Measurements from ENCODE around the gene EIF3A.
"Not testable (repeated sequence)": the region's sequence is repeated elsewhere in the genome, so short reads cannot be mapped to it uniquely, and the experiment has no call there.

Gene EIF3A

DNA sequence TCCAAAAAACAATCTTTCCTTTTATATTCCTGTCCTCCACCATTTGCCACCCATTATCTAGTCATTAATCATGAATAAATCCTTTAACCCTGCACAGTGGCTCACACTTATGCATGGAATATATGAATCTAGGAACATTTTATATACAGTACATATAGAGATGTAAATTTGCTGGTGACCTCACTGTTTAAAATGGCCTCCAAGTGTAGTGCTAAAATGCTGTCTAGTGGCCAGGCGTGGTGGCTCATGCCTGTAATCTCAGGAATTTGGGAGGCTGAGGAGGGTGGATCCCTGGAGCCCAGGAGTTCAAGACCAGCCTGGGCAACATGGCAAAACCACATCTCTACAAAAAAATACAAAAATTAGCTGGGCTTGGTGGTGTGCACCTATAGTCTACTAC, 41.5 kb downstream of the EIF3A start:
- Histone ChIP-seq H3K36me3 (peaks cover 99% of the 10 kb centered on the region), H3K9me3 (no peaks in the 10 kb centered on the region), H3K27me3 (no peaks in the 10 kb centered on the region), H3K27ac (no peak overlapping the region), H3K4me3 (ENCODE audit: low read depth in 1 of 2, low read length in 1 of 2) (no peak overlapping the region), H3K4me1 (ENCODE audit: control insufficient read depth in 1 of 2, insufficient read depth in 1 of 2, low read depth in 1 of 2, low read length in 1 of 2) (no peaks in the 10 kb centered on the region)
- TF ChIP-seq CTCF (IDR thresholded peaks at IDR 0.05), result no peak

DNA sequence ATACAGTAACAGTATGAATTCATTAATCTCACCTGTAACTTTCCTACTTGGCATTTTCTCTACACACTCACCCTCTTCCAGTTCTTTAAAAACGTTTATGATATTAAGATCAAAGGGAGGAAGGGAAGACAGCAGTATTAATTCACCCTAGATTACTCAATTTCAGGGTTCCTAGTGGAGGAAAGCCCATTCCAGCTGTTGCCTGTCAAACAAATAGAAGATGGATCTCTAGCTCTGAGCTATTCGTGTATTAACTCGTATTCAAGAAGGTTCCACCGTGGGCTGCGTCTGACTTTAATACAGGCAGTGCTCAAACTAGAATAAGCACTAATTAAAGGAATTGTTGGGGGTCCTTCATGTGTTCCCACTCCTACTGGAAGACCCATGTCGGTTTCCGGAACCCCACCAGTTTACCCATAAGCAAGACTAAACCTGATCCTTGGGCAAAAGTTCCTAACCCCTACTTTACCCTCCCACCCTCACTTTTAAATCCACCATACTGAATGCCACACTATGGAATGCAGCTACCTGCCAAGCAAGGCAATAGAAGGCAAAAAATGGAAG, 49.0 kb downstream of the EIF3A start:
- H3K36me3 ChIP-seq, result peaks cover 48% of the 10 kb centered on the region
- peaks cover 12 to 18% of the 10 kb centered on the region in 2 experiments for H3K4me1 ChIP-seq (ENCODE audit: control insufficient read depth in 1 of 2, insufficient read depth in 1 of 2, low read depth in 1 of 2, low read length in 1 of 2)
- H3K27me3 ChIP-seq, result peaks cover 49% of the 10 kb centered on the region
- no peaks in the 10 kb centered on the region for H3K9me3 ChIP-seq
- no peak for TF ChIP-seq CTCF (IDR thresholded peaks at IDR 0.05)
- H3K27ac ChIP-seq, result no peak overlapping the region
- H3K4me3 ChIP-seq (ENCODE audit: low read depth in 1 of 2, low read length in 1 of 2), result no peak overlapping the region

DNA sequence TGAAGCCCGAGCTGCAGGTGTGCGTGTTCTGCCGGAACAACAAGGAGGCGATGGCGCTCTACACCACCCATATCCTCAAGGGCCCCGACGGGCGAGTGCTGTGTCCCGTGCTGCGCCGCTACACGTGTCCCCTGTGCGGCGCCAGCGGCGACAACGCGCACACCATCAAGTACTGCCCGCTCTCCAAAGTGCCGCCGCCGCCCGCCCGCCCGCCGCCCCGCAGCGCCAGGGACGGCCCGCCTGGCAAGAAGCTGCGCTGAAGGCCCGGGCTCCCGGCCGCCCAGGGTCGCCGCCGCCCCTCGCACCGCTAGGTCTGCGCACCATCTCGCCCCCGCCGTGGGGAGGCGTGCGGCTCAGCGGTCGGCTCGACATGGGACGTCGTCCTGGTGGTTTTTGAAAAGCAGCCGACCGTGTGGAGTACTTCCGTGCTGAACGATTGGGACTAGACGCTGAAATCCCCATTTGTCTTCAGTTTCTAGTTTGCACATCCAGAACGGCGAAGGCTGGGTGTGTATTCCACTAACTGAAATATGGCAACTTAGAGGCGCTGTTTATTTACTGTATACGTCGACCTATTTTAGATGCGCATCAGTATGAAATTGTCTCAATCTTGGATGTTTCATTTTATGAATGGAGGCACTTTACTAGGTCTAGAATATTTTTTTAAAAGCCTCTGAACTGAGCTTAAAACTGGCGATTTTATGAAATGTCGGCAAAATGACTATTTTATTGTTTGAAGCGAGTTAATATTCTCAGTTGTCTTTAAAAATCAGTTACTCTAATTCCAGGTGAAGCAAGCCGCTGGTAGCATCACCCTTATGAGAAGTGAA, 50.0 kb downstream of the EIF3A start:
- Histone ChIP-seq H3K4me3 (ENCODE audit: low read depth in 1 of 2, low read length in 1 of 2) (no peak overlapping the region), H3K9me3 (no peaks in the 10 kb centered on the region), H3K4me1 (ENCODE audit: control insufficient read depth in 1 of 2, insufficient read depth in 1 of 2, low read depth in 1 of 2, low read length in 1 of 2) (peaks cover 12 to 18% of the 10 kb centered on the region in 2 experiments), H3K36me3 (peaks cover 38% of the 10 kb centered on the region), H3K27ac (no peak overlapping the region), H3K27me3 (peaks cover 49% of the 10 kb centered on the region)
- TF ChIP-seq CTCF (IDR thresholded peaks at IDR 0.05), result no peak

DNA sequence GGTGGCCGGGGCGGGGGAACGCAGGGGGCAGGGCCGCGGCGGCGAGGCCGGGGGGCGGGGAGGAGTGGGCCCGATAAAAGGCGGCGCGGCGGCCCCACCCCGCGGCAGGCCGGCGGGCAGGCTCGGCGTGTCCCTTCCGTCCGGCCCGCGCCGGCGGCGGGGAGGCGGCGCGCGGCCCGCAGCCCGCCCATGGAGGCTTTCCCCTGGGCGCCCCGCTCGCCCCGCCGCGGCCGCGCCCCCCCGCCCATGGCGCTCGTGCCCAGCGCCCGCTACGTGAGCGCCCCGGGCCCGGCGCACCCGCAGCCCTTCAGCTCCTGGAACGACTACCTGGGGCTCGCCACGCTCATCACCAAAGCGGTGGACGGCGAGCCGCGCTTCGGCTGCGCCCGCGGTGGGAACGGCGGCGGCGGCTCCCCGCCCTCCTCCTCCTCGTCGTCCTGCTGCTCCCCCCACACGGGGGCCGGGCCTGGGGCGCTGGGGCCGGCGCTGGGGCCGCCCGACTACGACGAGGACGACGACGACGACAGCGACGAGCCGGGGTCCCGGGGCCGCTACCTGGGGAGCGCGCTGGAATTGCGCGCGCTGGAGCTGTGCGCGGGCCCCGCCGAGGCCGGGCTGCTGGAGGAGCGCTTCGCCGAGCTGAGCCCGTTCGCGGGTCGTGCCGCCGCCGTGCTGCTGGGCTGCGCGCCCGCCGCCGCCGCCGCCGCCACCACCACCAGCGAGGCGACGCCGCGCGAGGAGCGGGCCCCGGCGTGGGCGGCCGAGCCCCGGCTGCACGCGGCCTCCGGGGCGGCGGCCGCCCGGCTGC, 50.8 kb downstream of the EIF3A start, which contains the start of gene NANOS1:
NANOS1 (plus strand) TSS at position 102 of the 808 bp plus-strand sequence; CDS start at position 190, 88 bp downstream.
- H3K27ac ChIP-seq, result no peak within 1 kb of the TSS
- peak within 1 kb of the TSS; percentile 51 to 54 for H3K4me3 ChIP-seq (ENCODE audit: low read depth in 1 of 2, low read length in 1 of 2)
- H3K4me1 ChIP-seq (ENCODE audit: control insufficient read depth in 1 of 2, insufficient read depth in 1 of 2, low read depth in 1 of 2, low read length in 1 of 2), result peaks cover 12 to 18% of the 10 kb centered on the region in 2 experiments
- H3K36me3 ChIP-seq, result peaks cover 31% of the 10 kb centered on the region
- H3K27me3 ChIP-seq, result peaks cover 49% of the 10 kb centered on the region
- TF ChIP-seq CTCF (IDR thresholded peaks at IDR 0.05), result no peak
- H3K9me3 ChIP-seq, result no peaks in the 10 kb centered on the region

- no peak for TF ChIP-seq CTCF (IDR thresholded peaks at IDR 0.05)
- Histone ChIP-seq H3K4me1 (ENCODE audit: control insufficient read depth in 1 of 2, insufficient read depth in 1 of 2, low read depth in 1 of 2, low read length in 1 of 2) (peaks cover 12 to 18% of the 10 kb centered on the region in 2 experiments), H3K9me3 (no peaks in the 10 kb centered on the region), H3K36me3 (peaks cover 24% of the 10 kb centered on the region), H3K27me3 (peaks cover 49% of the 10 kb centered on the region), H3K4me3 (ENCODE audit: low read depth in 1 of 2, low read length in 1 of 2) (peak overlapping the region; percentile 45 to 51), H3K27ac (no peak overlapping the region)
Observed at GRCh38 chr10:119028900-119029612, 51.6 kb downstream of the EIF3A start.

DNA sequence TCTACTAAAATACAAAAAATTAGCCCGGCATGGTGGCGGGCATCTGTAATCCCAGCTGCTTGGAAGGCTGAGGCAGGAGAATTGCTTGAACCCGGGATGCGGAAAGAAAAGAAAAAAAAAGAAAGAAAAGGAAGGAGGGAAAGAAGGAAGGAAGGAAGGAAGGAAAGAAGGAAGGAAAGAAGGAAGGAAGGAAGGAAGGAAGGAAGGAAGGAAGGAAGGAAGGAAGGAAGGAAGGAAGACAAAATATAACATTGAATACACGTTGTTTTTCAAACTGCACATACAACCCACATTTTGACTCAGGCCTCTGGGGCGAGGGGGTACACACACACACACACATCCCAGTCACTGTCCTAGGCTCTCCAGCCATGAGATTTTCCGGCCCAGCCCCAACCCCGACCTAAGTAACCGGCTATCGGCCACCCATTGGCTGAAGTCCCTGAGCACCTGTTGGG, 52.1 kb downstream of the EIF3A start:
- not testable (repeated sequence) for H3K4me3 ChIP-seq (ENCODE audit: low read depth in 1 of 2, low read length in 1 of 2); H3K27ac ChIP-seq; H3K9me3 ChIP-seq
- H3K27me3 ChIP-seq, result peaks cover 49% of the 10 kb centered on the region
- H3K4me1 ChIP-seq (ENCODE audit: control insufficient read depth in 1 of 2, insufficient read depth in 1 of 2, low read depth in 1 of 2, low read length in 1 of 2), result peaks cover 12 to 18% of the 10 kb centered on the region in 2 experiments
- H3K36me3 ChIP-seq, result peaks cover 18% of the 10 kb centered on the region

All from neutrophil (primary cell).